ENCODE data around the gene SLC15A3.

DNA sequence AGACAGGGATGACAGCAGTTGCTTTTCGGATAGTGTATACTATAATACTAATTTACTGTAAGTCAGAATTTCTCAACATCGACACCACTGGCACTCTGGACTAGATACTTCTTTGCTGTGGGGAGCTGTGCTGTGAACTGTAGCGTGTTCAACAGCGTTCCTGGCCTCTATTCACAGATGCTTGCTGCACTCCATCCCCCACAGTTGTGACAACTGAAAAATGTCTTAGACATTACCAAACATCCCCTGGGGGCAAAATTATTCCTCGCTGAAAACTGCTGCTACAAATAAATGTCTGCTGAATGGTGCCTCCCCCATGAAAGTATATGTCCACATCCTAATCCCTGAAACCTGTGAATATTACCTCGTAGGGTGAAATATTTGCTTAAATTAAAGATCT is 7.5 kb upstream of the SLC15A3 start:
- TF ChIP-seq CTCF (IDR thresholded peaks at IDR 0.05) (no peak), POLR2A (IDR thresholded peaks at IDR 0.05) (no peak)

All from thyroid gland (tissue), 4 donors.